Upper lobe of left lung (tissue), 4 donors: Measurements from ENCODE around the gene GSTO2.

ENCODE experiments used
- CTCF ChIP-seq, 6 experiments: fragments of 450-650 bp in 4 of 6; fragments of 200-600 bp in 2 of 6; sonication (generic) in 2 of 6; IDR thresholded peaks; one replicate each; pipeline ENCODE4 v1.5.1; 2016 to 2019; ENCODE audit warnings: antibody characterized with exemption in 6 of 6
- POLR2A ChIP-seq, 4 donors: fragments of 450-650 bp; IDR thresholded peaks; one replicate each; pipeline ENCODE4 v1.5.1; 2016 to 2017; ENCODE audit warnings: antibody characterized with exemption in 4 of 4, mild to moderate bottlenecking in 2 of 4

GRCh38 chr10:104252368-104252767 is 16.6 kb upstream of the GSTO2 start:
- TF ChIP-seq CTCF (IDR thresholded peaks at IDR 0.05) (no peak), POLR2A (IDR thresholded peaks at IDR 0.05) (no peak)
